GM12864 (cell line): ENCODE data around the gene LMO4.

ENCODE experiments used
- DNase-seq: peaks from one replicate; pipeline ENCODE4 v3.0.0-alpha.2; 2011; ENCODE audit warnings: low read depth
- H3K4me3 ChIP-seq: 2 replicates; pipeline ENCODE4 v1.5.1; 2011; ENCODE audit warnings: mild to moderate bottlenecking, low read depth, low read length, control low read depth
- CTCF ChIP-seq: IDR thresholded peaks from 2 replicates; pipeline ENCODE4 v1.5.1; 2011; ENCODE audit warnings: low read depth, mild to moderate bottlenecking, moderate library complexity, low read length, control low read depth, inconsistent platforms; ENCODE audit errors: missing control alignments

LMO4 gene

GRCh38 chr1:87307306-87307705 lies 21.4 kb upstream of the LMO4 start:
- DNase-seq = no peak
- no peak for TF ChIP-seq CTCF
- H3K4me3 ChIP-seq = no peak overlapping the region

- no peak for DNase-seq
- no peak overlapping the region for H3K4me3 ChIP-seq
- no peak for TF ChIP-seq CTCF
Measured at GRCh38 chr1:87307931-87308330, 20.7 kb upstream of the LMO4 start.

GRCh38 chr1:87314091-87314490 lies 14.6 kb upstream of the LMO4 start:
- no peak overlapping the region for H3K4me3 ChIP-seq
- no peak for TF ChIP-seq CTCF
- no peak for DNase-seq

- no peak for TF ChIP-seq CTCF
- no peak for DNase-seq
- no peak overlapping the region for H3K4me3 ChIP-seq
Measured at GRCh38 chr1:87318056-87318650, 10.5 kb upstream of the LMO4 start.

GRCh38 chr1:87318806-87319205 lies 9.9 kb upstream of the LMO4 start:
- DNase-seq = no peak
- TF ChIP-seq CTCF = no peak
- no peak overlapping the region for H3K4me3 ChIP-seq

- peak; percentile 70 for TF ChIP-seq CTCF
- H3K4me3 ChIP-seq = no peak overlapping the region
- DNase-seq = no peak
Measured at GRCh38 chr1:87325982-87326738, 2.5 kb upstream of the LMO4 start.
